ENCODE data around the gene MPHOSPH10. TPM values are rescaled to one million over a fixed set of nuclear protein-coding genes. Genes with fewer than 3 reads are reported as not detected.

Gene MPHOSPH10
- total RNA-seq, 1 donor from 2014 or later = 21.6 TPM

DNA sequence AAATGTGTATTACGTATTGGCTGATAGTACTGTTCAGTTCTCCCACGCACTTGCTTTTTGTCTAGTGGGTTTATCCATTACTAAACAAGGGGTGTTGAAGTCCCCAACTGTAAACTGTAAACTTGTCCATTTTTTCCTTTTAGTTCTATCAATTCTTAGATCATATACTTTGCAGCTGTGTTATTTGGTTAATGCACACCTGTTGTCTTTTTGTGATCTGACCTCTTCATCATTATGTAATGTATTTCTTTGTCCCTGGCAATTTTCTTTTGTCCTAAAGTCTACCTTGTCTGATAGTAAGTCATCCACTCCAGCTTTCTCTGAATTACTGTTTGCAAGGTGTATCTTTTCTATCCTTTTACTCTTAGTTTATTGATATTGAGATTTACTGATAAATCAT, 22.3 kb upstream of the MPHOSPH10 start:
- TF ChIP-seq, protein P1, sequence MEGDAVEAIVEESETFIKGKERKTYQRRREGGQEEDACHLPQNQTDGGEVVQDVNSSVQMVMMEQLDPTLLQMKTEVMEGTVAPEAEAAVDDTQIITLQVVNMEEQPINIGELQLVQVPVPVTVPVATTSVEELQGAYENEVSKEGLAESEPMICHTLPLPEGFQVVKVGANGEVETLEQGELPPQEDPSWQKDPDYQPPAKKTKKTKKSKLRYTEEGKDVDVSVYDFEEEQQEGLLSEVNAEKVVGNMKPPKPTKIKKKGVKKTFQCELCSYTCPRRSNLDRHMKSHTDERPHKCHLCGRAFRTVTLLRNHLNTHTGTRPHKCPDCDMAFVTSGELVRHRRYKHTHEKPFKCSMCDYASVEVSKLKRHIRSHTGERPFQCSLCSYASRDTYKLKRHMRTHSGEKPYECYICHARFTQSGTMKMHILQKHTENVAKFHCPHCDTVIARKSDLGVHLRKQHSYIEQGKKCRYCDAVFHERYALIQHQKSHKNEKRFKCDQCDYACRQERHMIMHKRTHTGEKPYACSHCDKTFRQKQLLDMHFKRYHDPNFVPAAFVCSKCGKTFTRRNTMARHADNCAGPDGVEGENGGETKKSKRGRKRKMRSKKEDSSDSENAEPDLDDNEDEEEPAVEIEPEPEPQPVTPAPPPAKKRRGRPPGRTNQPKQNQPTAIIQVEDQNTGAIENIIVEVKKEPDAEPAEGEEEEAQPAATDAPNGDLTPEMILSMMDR (IDR thresholded peaks at IDR 0.05) = no peak
- no peak for TF ChIP-seq POLR2AphosphoS5 (IDR thresholded peaks at IDR 0.05; ENCODE audit: insufficient read depth in 1 of 2, low read depth in 1 of 2)
- TF ChIP-seq POLR2A (IDR thresholded peaks at IDR 0.05) = no peak
- Histone ChIP-seq H3K9me3 (no peaks in the 10 kb centered on the region), H3K4me3 (no peak overlapping the region), H3K36me3 (peaks cover 0 to 9% of the 10 kb centered on the region in 2 donors), H3K4me1 (no peaks in the 10 kb centered on the region), H3K27me3 (no peaks in the 10 kb centered on the region), H3K27ac (no peak overlapping the region)
- intact Hi-C loops (cut with DNase I) = no loop called here
- DNase-seq (ENCODE audit: extremely low spot score in 2 of 2) = no peak

DNA sequence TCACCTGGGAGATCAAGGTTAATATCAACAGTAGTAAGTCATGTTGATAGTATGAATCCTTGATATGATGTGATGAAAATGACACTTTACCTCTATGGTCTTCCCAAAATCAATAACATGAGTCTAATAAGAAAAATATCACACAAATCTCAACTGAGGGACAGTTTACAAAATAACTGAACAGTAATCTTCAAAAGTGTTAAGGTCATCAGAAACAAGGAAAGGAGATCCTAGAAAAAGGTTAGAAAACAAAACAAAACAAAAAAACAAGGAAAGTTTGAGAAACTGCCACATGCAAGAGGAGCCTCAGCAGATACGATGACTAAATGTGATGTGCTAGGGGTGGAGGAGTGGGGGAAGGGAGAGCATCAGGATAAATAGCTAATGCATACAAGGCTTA, 16.6 kb upstream of the MPHOSPH10 start:
- no peaks in the 10 kb centered on the region for H3K27me3 ChIP-seq
- no peaks in the 10 kb centered on the region for H3K9me3 ChIP-seq
- no peak for DNase-seq (ENCODE audit: extremely low spot score in 2 of 2)
- TF ChIP-seq, protein P1 (IDR thresholded peaks at IDR 0.05) = no peak
- no peak for TF ChIP-seq POLR2AphosphoS5 (IDR thresholded peaks at IDR 0.05; ENCODE audit: insufficient read depth in 1 of 2, low read depth in 1 of 2)
- TF ChIP-seq POLR2A (IDR thresholded peaks at IDR 0.05) = no peak
- intact Hi-C loops (cut with DNase I) = no loop called here
- no peaks in the 10 kb centered on the region for H3K4me1 ChIP-seq
- no peak overlapping the region for H3K27ac ChIP-seq
- H3K4me3 ChIP-seq = no peak overlapping the region
- H3K36me3 ChIP-seq = peaks cover 0 to 15% of the 10 kb centered on the region in 2 donors

DNA sequence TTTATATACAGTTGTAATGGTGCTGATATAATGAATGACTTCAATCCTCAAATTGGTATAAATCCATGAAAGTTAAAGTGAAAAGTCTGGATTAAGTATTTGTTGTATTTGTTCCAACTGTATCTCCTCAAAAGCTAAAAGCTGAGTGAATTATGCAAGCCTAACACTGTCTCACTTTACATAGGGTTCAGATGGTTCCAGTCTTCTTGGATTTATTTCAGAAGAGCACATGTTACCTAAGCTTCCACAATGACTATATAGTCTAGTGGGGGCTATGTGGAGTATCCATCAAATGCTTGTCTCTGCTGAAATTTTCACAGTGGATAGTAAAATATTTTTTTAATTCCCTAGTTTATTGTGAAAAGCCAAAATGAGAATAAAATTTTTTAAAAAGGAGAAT, 13.4 kb upstream of the MPHOSPH10 start:
- Histone ChIP-seq H3K36me3 (peaks cover 0 to 25% of the 10 kb centered on the region in 2 donors), H3K4me1 (peaks cover 13% of the 10 kb centered on the region), H3K9me3 (no peaks in the 10 kb centered on the region), H3K27me3 (no peaks in the 10 kb centered on the region), H3K4me3 (no peak overlapping the region), H3K27ac (no peak overlapping the region)
- no peak for DNase-seq (ENCODE audit: extremely low spot score in 2 of 2)
- intact Hi-C loops (cut with DNase I) = no loop called here
- TF ChIP-seq POLR2A (IDR thresholded peaks at IDR 0.05) (no peak), POLR2AphosphoS5 (IDR thresholded peaks at IDR 0.05; ENCODE audit: insufficient read depth in 1 of 2, low read depth in 1 of 2) (no peak)
- TF ChIP-seq, protein P1 (IDR thresholded peaks at IDR 0.05) = no peak

DNA sequence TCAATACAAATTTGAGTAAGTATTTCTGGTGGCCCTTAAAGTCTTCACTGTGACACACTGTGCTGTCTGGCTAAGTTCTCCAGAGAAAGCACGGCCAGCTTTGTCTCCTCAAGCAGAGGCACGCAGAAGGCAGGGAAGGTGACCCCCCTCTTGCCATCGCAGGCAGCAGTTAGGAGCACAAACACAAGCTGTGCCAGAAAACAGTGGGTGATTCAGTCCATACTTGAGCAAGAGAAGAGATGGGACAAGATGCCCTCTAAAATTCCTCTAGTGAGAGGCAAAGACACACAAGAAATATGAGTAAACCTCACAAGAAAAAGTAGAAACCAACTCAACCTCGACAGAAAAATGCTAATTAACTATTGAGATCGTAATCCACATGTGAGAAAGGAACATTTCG, 10.2 kb upstream of the MPHOSPH10 start:
- intact Hi-C loops (cut with DNase I) = no loop called here

DNA sequence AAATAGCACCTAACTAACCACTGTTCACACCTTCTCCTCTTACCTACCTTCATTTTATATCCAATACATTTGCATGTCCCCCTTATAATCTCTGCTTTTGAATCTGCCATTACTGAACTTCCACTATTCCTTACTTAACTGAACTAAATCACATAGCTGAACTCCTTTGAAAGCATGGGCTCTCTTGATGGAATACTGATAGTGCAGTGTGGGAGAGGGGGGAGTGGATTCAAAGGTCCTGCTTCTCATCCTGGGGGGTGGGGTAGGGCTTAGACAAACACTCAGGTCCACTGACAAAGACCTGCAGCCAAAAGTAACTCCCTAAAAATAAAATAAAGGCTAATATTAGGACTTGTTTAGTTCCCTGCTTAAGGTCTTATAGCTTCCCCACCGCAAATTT, 9.0 kb upstream of the MPHOSPH10 start:
- Histone ChIP-seq H3K9me3 (no peaks in the 10 kb centered on the region), H3K36me3 (peaks cover 0 to 21% of the 10 kb centered on the region in 2 donors), H3K4me1 (peaks cover 13% of the 10 kb centered on the region), H3K27ac (no peak overlapping the region), H3K4me3 (no peak overlapping the region), H3K27me3 (no peaks in the 10 kb centered on the region)
- DNase-seq (ENCODE audit: extremely low spot score in 2 of 2) = no peak
- intact Hi-C loops (cut with DNase I) = no loop called here
- TF ChIP-seq POLR2A (IDR thresholded peaks at IDR 0.05) (no peak), POLR2AphosphoS5 (IDR thresholded peaks at IDR 0.05; ENCODE audit: insufficient read depth in 1 of 2, low read depth in 1 of 2) (no peak)
- TF ChIP-seq, protein P1 (IDR thresholded peaks at IDR 0.05) = no peak

More for the DNA sequence above, 10.2 kb upstream of the MPHOSPH10 start:
- H3K27ac ChIP-seq = no peak overlapping the region
- H3K36me3 ChIP-seq = peaks cover 0 to 22% of the 10 kb centered on the region in 2 donors
- H3K4me1 ChIP-seq = peaks cover 13% of the 10 kb centered on the region
- H3K27me3 ChIP-seq = no peaks in the 10 kb centered on the region
- TF ChIP-seq, protein P1 (IDR thresholded peaks at IDR 0.05) = no peak
- TF ChIP-seq POLR2A (IDR thresholded peaks at IDR 0.05) (no peak), POLR2AphosphoS5 (IDR thresholded peaks at IDR 0.05; ENCODE audit: insufficient read depth in 1 of 2, low read depth in 1 of 2) (no peak)
- no peak for DNase-seq (ENCODE audit: extremely low spot score in 2 of 2)
- no peak overlapping the region for H3K4me3 ChIP-seq
- H3K9me3 ChIP-seq = no peaks in the 10 kb centered on the region

Measured in vagina (tissue), 2 donors.